Measurements from ENCODE around the gene SLC25A24. TPM values are rescaled to one million over a fixed set of nuclear protein-coding genes. Genes with fewer than 3 reads are reported as not detected.

The SLC25A24 gene
- total and polyA plus RNA-seq, 2 of the 13 experiments (the other 11 are each of a cell fraction or from before 2014, with no cell fraction given), result 8.0 to 12.4 TPM

- H3K27me3 ChIP-seq (ENCODE audit: control insufficient read depth in 1 of 2, insufficient read depth in 2 of 2, low read length in 2 of 2), result no peaks in the 10 kb centered on the region
- BruUV-seq (replicated peaks), result no TSS peak
- no peaks in the 10 kb centered on the region for H4K20me1 ChIP-seq (ENCODE audit: insufficient read depth, low read length)
- in situ Hi-C loops (cut with HindIII; ENCODE audit: extremely low pct_ligation_motif_present, low pct_unique_long_range_greater_than_20kb), result no loop called here
- POLR2A ChIA-PET, result no interaction called here
- ATAC-seq (no peak), DNase-seq (ENCODE audit: low spot score) (no peak), FAIRE-seq (no peak)
- H3K9ac ChIP-seq (ENCODE audit: insufficient read depth, low read depth, low read length), result no peak overlapping the region
- no peaks in the 10 kb centered on the region for H3K79me2 ChIP-seq (ENCODE audit: insufficient read depth, low read length)
- H3K36me3 ChIP-seq (replicated peaks in 1 of 2; ENCODE audit: control insufficient read depth in 1 of 2, insufficient read depth in 2 of 2, low read length in 2 of 2), result peaks cover 0 to 3% of the 10 kb centered on the region in 2 experiments; a peak in 1 of 5 replicates
- H3K4me2 ChIP-seq (ENCODE audit: low read depth, low read length), result no peak overlapping the region
- H3K27ac ChIP-seq (ENCODE audit: extremely low read length, insufficient read depth, low read length), result no peak overlapping the region
- no peak overlapping the region for H3K4me3 ChIP-seq (replicated peaks in 1 of 3; ENCODE audit: insufficient read depth in 1 of 3, low read depth in 2 of 3, low read length in 3 of 3)
- CTCF ChIA-PET (ENCODE audit: low intra/inter-chr PET ratio, low total read pairs), result no interaction called here
- H3K4me1 ChIP-seq (ENCODE audit: insufficient read depth, low read length), result no peaks in the 10 kb centered on the region
- H3K9me3 ChIP-seq (ENCODE audit: low read length), result no peaks in the 10 kb centered on the region
- WGBS (ENCODE audit: low lambda C conversion rate), result 39% methylated on average over 4 of the region's 4 CpGs
- intact Hi-C loops (cut with micrococcal nuclease; ENCODE audit: unreplicated experiment), result no loop called here
- H2AFZ ChIP-seq (ENCODE audit: low read length), result no peak overlapping the region
- TF ChIP-seq KAT2B (IDR thresholded peaks at IDR 0.05; ENCODE audit: borderline replicate concordance, low read depth, low read length) (no peak), HNF4G (IDR thresholded peaks at IDR 0.05; ENCODE audit: borderline replicate concordance, low read depth, low read length) (no peak), HNF4G (CRISPR knock-in tag; IDR thresholded peaks at IDR 0.05; ENCODE audit: borderline replicate concordance, low read depth) (no peak), FOXP1 (IDR thresholded peaks at IDR 0.05) (no peak), FOXP1 (CRISPR knock-in tag; IDR thresholded peaks at IDR 0.05) (no peak), CBX1 (IDR thresholded peaks at IDR 0.05; ENCODE audit: low read depth) (no peak), ADNP (CRISPR knock-in tag; IDR thresholded peaks at IDR 0.05) (no peak), SCMH1 (CRISPR knock-in tag; IDR thresholded peaks at IDR 0.05; ENCODE audit: borderline replicate concordance) (no peak), ZUFSP (CRISPR knock-in tag; IDR thresholded peaks at IDR 0.05; ENCODE audit: borderline replicate concordance) (no peak), SRSF4 (IDR thresholded peaks at IDR 0.05; ENCODE audit: low read depth, low read length, poor library complexity, severe bottlenecking) (no peak), SOX13 (IDR thresholded peaks at IDR 0.05) (no peak), SOX13 (CRISPR knock-in tag; conservative IDR thresholded peaks at IDR 0.05 in 1 of 2, IDR thresholded peaks at IDR 0.05 in 1 of 2) (no peak), TBP (CRISPR knock-in tag; IDR thresholded peaks at IDR 0.05) (no peak), AHR (CRISPR knock-in tag; IDR thresholded peaks at IDR 0.05) (no peak), ATF7 (IDR thresholded peaks at IDR 0.05) (no peak), ATF7 (CRISPR knock-in tag; IDR thresholded peaks at IDR 0.05) (no peak), HNRNPK (IDR thresholded peaks at IDR 0.05; ENCODE audit: low read depth, low read length, poor library complexity, severe bottlenecking) (no peak), MEIS1 (CRISPR knock-in tag; IDR thresholded peaks at IDR 0.05; ENCODE audit: borderline replicate concordance) (no peak), SKIL (CRISPR knock-in tag; IDR thresholded peaks at IDR 0.05; ENCODE audit: borderline replicate concordance) (no peak), SUZ12 (IDR thresholded peaks at IDR 0.05; ENCODE audit: low read depth, low read length) (no peak), E2F1 (CRISPR knock-in tag; IDR thresholded peaks at IDR 0.05) (no peak), TEF (CRISPR knock-in tag; IDR thresholded peaks at IDR 0.05) (no peak), ZNF234 (CRISPR knock-in tag; conservative IDR thresholded peaks at IDR 0.05) (no peak)
Observed at GRCh38 chr1:108154314-108154713, 45.8 kb downstream of the SLC25A24 start.

Measured in HepG2 (cell line).